ENCODE measurements around the gene EML4. TPM values are rescaled to one million over a fixed set of nuclear protein-coding genes. Genes with fewer than 3 reads are reported as not detected.
A peak's percentile ranks its signal among the peaks of the same experiment; 100 is the strongest.
"Not testable (repeated sequence)": the region's sequence is repeated elsewhere in the genome, so short reads cannot be mapped to it uniquely, and the experiment has no call there.

The EML4 gene
- total RNA-seq = 178 TPM

- Histone ChIP-seq H3K27me3 (ENCODE audit: insufficient read depth, low read length) (no peaks in the 10 kb centered on the region), H3K4me1 (ENCODE audit: insufficient read depth, low read length) (peaks cover 32% of the 10 kb centered on the region), H3K4me3 (ENCODE audit: low read length) (peak within 1 kb of the TSS; percentile 79), H3K9me3 (ENCODE audit: low read depth, low read length) (no peaks in the 10 kb centered on the region)
These were observed at the start of gene EML4 for GRCh38 chr2:42169100-42169873. TSS of gene EML4 (plus strand) at chr2:42169353. CDS start at chr2:42169612, 259 bp downstream.

- Histone ChIP-seq H3K9me3 (ENCODE audit: low read depth, low read length) (no peaks in the 10 kb centered on the region), H3K4me1 (ENCODE audit: insufficient read depth, low read length) (peaks cover 61% of the 10 kb centered on the region), H3K4me3 (ENCODE audit: low read length) (no peak overlapping the region), H3K27me3 (ENCODE audit: insufficient read depth, low read length) (peaks cover 5% of the 10 kb centered on the region)
These were observed 45.7 kb upstream of the EML4 start for GRCh38 chr2:42123426-42123825.

GRCh38 chr2:42124011-42124785, 45.0 kb upstream of the EML4 start:
- H3K4me3 ChIP-seq (ENCODE audit: low read length) = no peak overlapping the region
- H3K9me3 ChIP-seq (ENCODE audit: low read depth, low read length) = no peaks in the 10 kb centered on the region
- H3K27me3 ChIP-seq (ENCODE audit: insufficient read depth, low read length) = peaks cover 9% of the 10 kb centered on the region
- H3K4me1 ChIP-seq (ENCODE audit: insufficient read depth, low read length) = peaks cover 61% of the 10 kb centered on the region

GRCh38 chr2:42125841-42126594, 43.1 kb upstream of the EML4 start:
- Histone ChIP-seq H3K4me1 (ENCODE audit: insufficient read depth, low read length) (peaks cover 77% of the 10 kb centered on the region), H3K9me3 (ENCODE audit: low read depth, low read length) (no peaks in the 10 kb centered on the region), H3K4me3 (ENCODE audit: low read length) (no peak overlapping the region), H3K27me3 (ENCODE audit: insufficient read depth, low read length) (peaks cover 9% of the 10 kb centered on the region)

GRCh38 chr2:42126873-42127272, 42.3 kb upstream of the EML4 start:
- not testable (repeated sequence) for H3K4me3 ChIP-seq (ENCODE audit: low read length); H3K9me3 ChIP-seq (ENCODE audit: low read depth, low read length); H3K27me3 ChIP-seq (ENCODE audit: insufficient read depth, low read length)
- H3K4me1 ChIP-seq (ENCODE audit: insufficient read depth, low read length) = peaks cover 81% of the 10 kb centered on the region

GRCh38 chr2:42127425-42128424, 41.4 kb upstream of the EML4 start:
- peaks cover 9% of the 10 kb centered on the region for H3K27me3 ChIP-seq (ENCODE audit: insufficient read depth, low read length)
- no peak overlapping the region for H3K4me3 ChIP-seq (ENCODE audit: low read length)
- peaks cover 90% of the 10 kb centered on the region for H3K4me1 ChIP-seq (ENCODE audit: insufficient read depth, low read length)
- no peaks in the 10 kb centered on the region for H3K9me3 ChIP-seq (ENCODE audit: low read depth, low read length)

GRCh38 chr2:42128721-42129486, 40.2 kb upstream of the EML4 start:
- Histone ChIP-seq H3K4me1 (ENCODE audit: insufficient read depth, low read length) (peaks cover 90% of the 10 kb centered on the region), H3K4me3 (ENCODE audit: low read length) (no peak overlapping the region), H3K9me3 (ENCODE audit: low read depth, low read length) (no peaks in the 10 kb centered on the region), H3K27me3 (ENCODE audit: insufficient read depth, low read length) (peaks cover 4% of the 10 kb centered on the region)

GRCh38 chr2:42129487-42129852, 39.7 kb upstream of the EML4 start:
- Histone ChIP-seq H3K27me3 (ENCODE audit: insufficient read depth, low read length) (peaks cover 4% of the 10 kb centered on the region), H3K4me1 (ENCODE audit: insufficient read depth, low read length) (peaks cover 94% of the 10 kb centered on the region), H3K9me3 (ENCODE audit: low read depth, low read length) (no peaks in the 10 kb centered on the region), H3K4me3 (ENCODE audit: low read length) (no peak overlapping the region)

GRCh38 chr2:42129947-42130346, 39.2 kb upstream of the EML4 start:
- H3K4me1 ChIP-seq (ENCODE audit: insufficient read depth, low read length) = peaks cover 90% of the 10 kb centered on the region
- H3K4me3 ChIP-seq (ENCODE audit: low read length) = no peak overlapping the region
- peaks cover 4% of the 10 kb centered on the region for H3K27me3 ChIP-seq (ENCODE audit: insufficient read depth, low read length)
- H3K9me3 ChIP-seq (ENCODE audit: low read depth, low read length) = no peaks in the 10 kb centered on the region

GRCh38 chr2:42130858-42131257, 38.3 kb upstream of the EML4 start:
- peaks cover 90% of the 10 kb centered on the region for H3K4me1 ChIP-seq (ENCODE audit: insufficient read depth, low read length)
- H3K9me3 ChIP-seq (ENCODE audit: low read depth, low read length); H3K4me3 ChIP-seq (ENCODE audit: low read length); H3K27me3 ChIP-seq (ENCODE audit: insufficient read depth, low read length): not testable (repeated sequence)

- Histone ChIP-seq H3K4me1 (ENCODE audit: insufficient read depth, low read length) (peaks cover 86% of the 10 kb centered on the region), H3K4me3 (ENCODE audit: low read length) (no peak overlapping the region), H3K9me3 (ENCODE audit: low read depth, low read length) (no peaks in the 10 kb centered on the region), H3K27me3 (ENCODE audit: insufficient read depth, low read length) (peaks cover 4% of the 10 kb centered on the region)
These were observed 36.8 kb upstream of the EML4 start for GRCh38 chr2:42132191-42132965.

- Histone ChIP-seq H3K4me1 (ENCODE audit: insufficient read depth, low read length) (peaks cover 78% of the 10 kb centered on the region), H3K9me3 (ENCODE audit: low read depth, low read length) (no peaks in the 10 kb centered on the region), H3K27me3 (ENCODE audit: insufficient read depth, low read length) (peaks cover 4% of the 10 kb centered on the region), H3K4me3 (ENCODE audit: low read length) (no peak overlapping the region)
These were observed 36.0 kb upstream of the EML4 start for GRCh38 chr2:42132966-42133641.

GRCh38 chr2:42133771-42134195, 35.4 kb upstream of the EML4 start:
- Histone ChIP-seq H3K4me3 (ENCODE audit: low read length) (no peak overlapping the region), H3K9me3 (ENCODE audit: low read depth, low read length) (no peaks in the 10 kb centered on the region), H3K27me3 (ENCODE audit: insufficient read depth, low read length) (peaks cover under 1% of the 10 kb centered on the region), H3K4me1 (ENCODE audit: insufficient read depth, low read length) (peaks cover 72% of the 10 kb centered on the region)
